GM20000 (cell line): ENCODE data around the gene GGA3.
"Not testable (repeated sequence)": the region's sequence is repeated elsewhere in the genome, so short reads cannot be mapped to it uniquely, and the experiment has no call there.

Experiments used
- DNase-seq: peaks from one replicate; pipeline ENCODE4 v3.0.0; 2012; ENCODE audit warnings: low spot score
- TF ChIP-seq, protein P1 (sequence below): IDR thresholded peaks from 2 replicates; pipeline ENCODE4 v1.5.1; 2012; ENCODE audit warnings: mild to moderate bottlenecking, control low read depth; ENCODE audit errors: extremely low read depth, missing control alignments

The GGA3 gene

DNA sequence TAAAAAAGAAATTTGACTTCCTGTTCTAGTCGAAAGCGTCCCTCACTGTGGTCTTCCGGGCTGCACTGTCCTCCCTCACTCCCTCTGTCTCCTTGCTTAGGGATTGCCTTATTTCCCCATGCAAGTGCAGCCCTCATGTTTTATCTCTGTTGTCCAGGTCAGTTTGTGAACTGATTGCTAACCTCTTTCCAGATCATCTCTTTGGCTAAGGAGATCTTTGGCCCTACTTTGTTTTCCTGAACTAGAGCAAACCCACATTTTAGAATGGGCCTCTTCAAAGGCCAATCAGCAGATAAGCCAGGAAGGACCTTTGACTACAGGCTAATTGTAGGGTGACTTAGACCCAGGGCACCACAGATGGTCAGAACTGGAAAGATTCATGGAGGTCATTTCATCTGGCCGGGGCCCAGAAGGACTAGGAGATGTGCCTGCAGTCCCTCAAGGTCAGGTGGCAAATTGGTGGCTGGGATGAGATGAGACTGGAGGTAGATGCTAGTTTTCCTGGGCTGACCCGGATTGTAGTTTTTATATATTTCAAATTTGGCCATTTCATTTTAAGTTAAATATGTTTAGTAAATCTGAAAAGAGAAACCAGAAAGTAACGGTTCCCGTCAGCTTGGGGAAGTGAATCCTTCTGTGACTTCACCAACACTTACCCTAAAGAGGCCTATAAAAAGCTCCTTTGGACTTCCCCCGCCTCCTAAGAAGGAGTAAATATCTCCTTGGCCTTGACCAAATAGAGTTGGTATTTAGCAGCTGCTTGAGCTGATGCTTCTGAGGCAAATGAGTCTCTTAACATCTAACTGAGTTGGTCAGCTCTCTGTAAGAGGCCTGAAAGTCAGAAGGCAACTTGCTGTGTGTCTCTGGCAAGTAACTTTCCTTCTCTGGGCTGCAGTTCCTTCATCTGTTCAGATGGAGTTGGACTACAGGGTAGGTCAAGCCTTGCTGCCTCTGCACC is 34.1 kb upstream of the GGA3 start:
- peak; percentile 65 for DNase-seq
- TF ChIP-seq, protein P1, sequence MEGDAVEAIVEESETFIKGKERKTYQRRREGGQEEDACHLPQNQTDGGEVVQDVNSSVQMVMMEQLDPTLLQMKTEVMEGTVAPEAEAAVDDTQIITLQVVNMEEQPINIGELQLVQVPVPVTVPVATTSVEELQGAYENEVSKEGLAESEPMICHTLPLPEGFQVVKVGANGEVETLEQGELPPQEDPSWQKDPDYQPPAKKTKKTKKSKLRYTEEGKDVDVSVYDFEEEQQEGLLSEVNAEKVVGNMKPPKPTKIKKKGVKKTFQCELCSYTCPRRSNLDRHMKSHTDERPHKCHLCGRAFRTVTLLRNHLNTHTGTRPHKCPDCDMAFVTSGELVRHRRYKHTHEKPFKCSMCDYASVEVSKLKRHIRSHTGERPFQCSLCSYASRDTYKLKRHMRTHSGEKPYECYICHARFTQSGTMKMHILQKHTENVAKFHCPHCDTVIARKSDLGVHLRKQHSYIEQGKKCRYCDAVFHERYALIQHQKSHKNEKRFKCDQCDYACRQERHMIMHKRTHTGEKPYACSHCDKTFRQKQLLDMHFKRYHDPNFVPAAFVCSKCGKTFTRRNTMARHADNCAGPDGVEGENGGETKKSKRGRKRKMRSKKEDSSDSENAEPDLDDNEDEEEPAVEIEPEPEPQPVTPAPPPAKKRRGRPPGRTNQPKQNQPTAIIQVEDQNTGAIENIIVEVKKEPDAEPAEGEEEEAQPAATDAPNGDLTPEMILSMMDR, result no peak

DNA sequence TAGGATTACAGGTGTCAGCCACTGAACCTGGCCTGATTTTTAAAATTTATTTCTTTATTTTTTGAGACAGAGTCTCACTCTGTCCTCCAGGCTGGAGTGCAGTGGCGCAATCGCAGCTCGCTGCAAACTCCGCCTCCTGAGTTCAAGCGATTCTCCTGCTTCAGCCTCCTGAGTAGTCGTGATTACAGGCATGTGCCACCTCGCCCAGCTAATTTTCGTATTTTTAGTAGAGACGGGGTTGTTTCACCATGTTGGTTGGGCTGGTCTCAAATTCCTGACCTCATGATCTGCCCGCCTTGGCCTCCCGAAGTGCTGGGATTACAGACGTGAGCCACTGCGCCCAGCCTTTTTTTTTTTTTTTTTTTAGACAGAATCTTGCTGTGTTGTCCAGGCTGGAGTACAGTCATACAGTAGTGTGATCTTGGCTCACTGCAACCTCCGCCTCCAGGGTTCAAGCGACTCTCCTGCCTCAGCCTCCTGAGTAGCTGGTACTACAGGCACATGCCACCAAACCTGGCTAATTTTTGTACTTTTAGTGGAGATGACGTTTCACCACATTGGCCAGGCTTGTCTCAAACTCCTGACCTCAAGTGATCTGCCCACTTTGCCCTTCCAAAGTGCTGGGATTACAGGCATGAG is 31.5 kb upstream of the GGA3 start:
- not testable (repeated sequence) for DNase-seq

DNA sequence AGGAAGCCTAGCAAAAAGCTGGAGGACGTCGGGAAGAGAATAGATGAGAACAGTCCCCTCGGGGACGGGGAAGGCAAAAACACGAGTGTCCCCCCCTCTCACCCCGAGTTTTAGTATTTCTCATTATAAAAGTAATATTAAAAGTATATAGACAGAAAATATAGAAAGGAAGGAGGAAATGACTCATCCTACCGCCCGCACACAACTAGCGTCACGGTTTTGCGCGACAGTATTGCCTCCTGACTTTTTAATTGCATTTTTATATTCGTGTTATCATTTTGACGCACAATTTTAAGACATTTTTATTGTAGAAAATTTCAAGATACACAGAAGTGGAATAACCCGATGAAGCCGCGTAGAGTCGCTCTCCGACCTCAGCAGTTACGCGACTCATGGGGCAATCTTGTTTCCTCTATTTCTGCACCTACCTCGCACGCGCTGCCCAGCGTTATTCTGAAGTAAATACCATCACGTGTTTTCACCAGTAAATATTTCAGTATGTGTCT is 28.5 kb upstream of the GGA3 start:
- DNase-seq, result no peak
- TF ChIP-seq, protein P1, result no peak

DNA sequence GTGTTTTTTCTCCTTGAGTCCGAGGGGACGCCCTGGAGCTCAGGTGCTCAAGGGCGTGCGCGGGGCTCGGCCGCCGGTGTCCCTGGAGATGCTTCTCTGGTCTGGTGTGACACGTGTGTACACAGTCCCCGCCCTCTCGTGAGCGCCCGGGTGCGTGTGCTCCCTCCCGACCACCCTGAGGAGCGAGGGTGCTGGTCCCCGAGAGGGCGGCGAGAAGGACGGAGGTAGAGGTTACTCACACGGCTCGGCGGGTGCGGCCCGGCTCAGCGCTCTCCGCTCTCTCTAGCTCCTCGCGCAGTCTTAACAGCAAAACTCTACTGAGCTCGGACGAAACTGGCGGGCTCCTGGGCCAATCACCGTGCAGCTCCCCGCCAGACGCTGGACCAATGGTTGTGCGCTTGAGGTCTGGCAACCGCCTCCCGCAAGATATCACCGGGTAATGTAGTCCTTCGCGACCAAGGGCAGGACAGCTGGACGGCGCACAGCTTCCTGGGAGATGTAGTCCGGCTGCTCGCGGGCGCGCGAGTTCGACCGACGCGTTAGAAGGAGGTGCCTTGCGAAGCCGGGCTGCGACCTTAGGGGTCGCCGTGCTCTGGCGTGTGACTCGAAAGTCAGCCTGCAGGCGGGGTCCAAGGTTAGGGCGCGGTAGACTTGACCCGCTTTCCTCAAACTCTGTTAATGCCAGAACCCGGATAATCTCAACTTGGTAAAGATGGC is 27.9 kb upstream of the GGA3 start, which contains the start of gene SLC25A19:
SLC25A19 (minus strand) TSS at position 319 of the 717 bp plus-strand sequence. CDS start 2,669 bp downstream, outside the sequence.
- DNase-seq, result peak; percentile 91

DNA sequence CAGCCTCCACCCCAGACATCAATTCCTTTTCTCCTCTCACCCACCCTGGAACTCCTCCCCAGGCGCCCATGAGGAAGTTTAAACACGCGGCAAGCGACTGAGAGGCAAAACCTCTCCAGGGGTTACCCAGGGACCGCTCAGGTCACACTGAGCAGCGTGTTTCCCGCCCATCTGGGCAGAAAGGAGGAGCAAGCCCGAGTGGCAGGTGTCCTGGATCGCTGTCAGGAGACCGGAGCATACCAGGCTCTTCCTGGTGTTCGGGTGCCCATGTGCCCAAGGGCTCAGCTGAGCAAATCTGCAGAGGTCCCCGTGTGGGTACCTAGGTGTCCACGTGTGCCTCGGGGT is 27.3 kb upstream of the GGA3 start:
- no peak for DNase-seq
- TF ChIP-seq, protein P1, result no peak

More for the DNA sequence above, 27.9 kb upstream of the GGA3 start, which contains the start of gene SLC25A19:
- TF ChIP-seq, protein P1, result peak; percentile 44

DNA sequence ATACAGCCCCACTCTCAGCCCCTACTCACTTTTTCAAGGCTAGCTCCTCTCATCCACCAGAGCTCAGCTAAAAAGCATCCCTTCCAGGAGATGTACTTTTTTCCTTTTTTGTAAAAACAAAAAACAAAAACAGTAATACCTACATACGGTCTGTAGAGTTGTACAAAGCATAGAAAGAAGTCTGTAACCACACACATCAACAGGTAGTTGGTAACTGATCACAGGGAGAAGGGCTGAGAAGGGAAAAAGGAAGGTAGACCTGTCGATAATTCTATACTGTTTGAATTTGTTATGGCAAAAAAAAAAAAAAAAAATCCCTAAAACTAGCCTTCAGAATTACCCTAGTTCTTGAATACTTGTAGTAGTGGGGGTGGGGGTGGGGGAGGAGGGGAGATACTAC is 27.0 kb upstream of the GGA3 start:
- DNase-seq, result no peak

DNA sequence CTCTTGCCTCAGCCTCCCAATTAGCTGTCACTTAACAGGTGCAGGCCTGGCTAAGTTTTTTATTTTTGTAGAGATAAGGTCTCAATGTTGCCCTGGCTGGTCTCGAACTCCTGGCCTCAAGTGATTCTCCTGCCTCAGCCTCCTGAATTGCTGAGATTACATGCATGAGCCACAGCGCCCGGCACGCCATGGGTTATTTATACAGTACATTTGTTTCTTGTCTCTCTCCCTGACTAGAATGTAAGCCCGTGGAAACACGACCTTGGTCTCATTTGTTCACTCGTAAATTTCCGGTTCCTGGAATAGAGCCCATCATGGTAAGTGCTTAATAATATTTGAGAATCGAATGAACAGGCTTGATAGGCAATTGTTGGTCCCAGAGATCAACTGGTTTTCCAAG is 25.8 kb upstream of the GGA3 start:
- TF ChIP-seq, protein P1, result no peak
- no peak for DNase-seq

More for the DNA sequence above, 27.0 kb upstream of the GGA3 start:
- TF ChIP-seq, protein P1, result no peak
